OCI-LY3 (cell line): Measurements from ENCODE around the gene CACNB4.

Experiments used
- H2AFZ ChIP-seq: fragments of 200-600, 300-600 bp; shearing (Covaris generic); 2 replicates; pipeline ENCODE4 v1.6.0; 2014; ENCODE audit warnings: antibody characterized with exemption, low read depth, low read length
- H3K27ac ChIP-seq: fragments of 200-600, 300-600 bp; sonication (generic); 2 replicates; pipeline ENCODE4 v1.5.1; 2014; ENCODE audit warnings: mild to moderate bottlenecking, low read length, moderate library complexity, mixed read lengths
- H3K27me3 ChIP-seq: fragments of 200-600, 300-600 bp; sonication (generic); 2 replicates; pipeline ENCODE4 v1.6.1; 2014; ENCODE audit warnings: low read depth, low read length, mixed read lengths
- H3K36me3 ChIP-seq: fragments of 200-600, 300-600 bp; sonication (generic); replicated peaks from 2 replicates; pipeline ENCODE3; 2014; ENCODE audit warnings: low read depth, low read length, mixed read lengths
- H3K4me1 ChIP-seq: fragments of 300-600, 200-600 bp; sonication (generic); 2 replicates; pipeline ENCODE4 v1.6.1; 2014; ENCODE audit warnings: low read length, mixed read lengths
- H3K4me2 ChIP-seq: fragments of 200-600, 300-600 bp; sonication (generic); 2 replicates; pipeline ENCODE4 v1.6.1; 2014; ENCODE audit warnings: low read length, mixed read lengths
- H3K4me3 ChIP-seq: fragments of 300-600, 200-600 bp; sonication (generic); 2 replicates; pipeline ENCODE4 v1.5.1; 2014; ENCODE audit warnings: antibody characterized with exemption, mild to moderate bottlenecking, low read length, moderate library complexity
- H3K79me2 ChIP-seq: fragments of 300-600, 200-600 bp; shearing (Covaris generic); 2 replicates; pipeline ENCODE4 v1.6.1; 2014; ENCODE audit warnings: mild to moderate bottlenecking, low read length, mixed read lengths
- H3K9ac ChIP-seq: fragments of 300-600, 200-600 bp; shearing (Covaris generic); 2 replicates; pipeline ENCODE4 v1.6.0; 2014; ENCODE audit warnings: mild to moderate bottlenecking, low read length, moderate library complexity
- H3K9me3 ChIP-seq: fragments of 200-600, 300-600 bp; shearing (Covaris generic); 2 replicates; pipeline ENCODE4 v1.6.1; 2014; ENCODE audit warnings: low read length, mixed read lengths; ENCODE audit not compliant: insufficient read depth
- H4K20me1 ChIP-seq: fragments of 200-600, 300-600 bp; sonication (generic); 2 replicates; pipeline ENCODE4 v1.6.1; 2016; ENCODE audit warnings: low read length, mixed read lengths; ENCODE audit not compliant: insufficient read depth
- EZH2phosphoT487 ChIP-seq: fragments of 200-600 bp; shearing (Covaris generic); IDR thresholded peaks from 2 replicates; pipeline ENCODE4 v1.6.1; 2018; ENCODE audit warnings: antibody characterized with exemption, mixed run types, low read depth
- TF ChIP-seq, protein P1 (sequence below): fragments of 200-600, 300-600 bp; sonication (generic); IDR thresholded peaks from 2 replicates; pipeline ENCODE4 v1.5.1; 2014; ENCODE audit warnings: antibody characterized with exemption, low read length, low read depth

Gene CACNB4

DNA sequence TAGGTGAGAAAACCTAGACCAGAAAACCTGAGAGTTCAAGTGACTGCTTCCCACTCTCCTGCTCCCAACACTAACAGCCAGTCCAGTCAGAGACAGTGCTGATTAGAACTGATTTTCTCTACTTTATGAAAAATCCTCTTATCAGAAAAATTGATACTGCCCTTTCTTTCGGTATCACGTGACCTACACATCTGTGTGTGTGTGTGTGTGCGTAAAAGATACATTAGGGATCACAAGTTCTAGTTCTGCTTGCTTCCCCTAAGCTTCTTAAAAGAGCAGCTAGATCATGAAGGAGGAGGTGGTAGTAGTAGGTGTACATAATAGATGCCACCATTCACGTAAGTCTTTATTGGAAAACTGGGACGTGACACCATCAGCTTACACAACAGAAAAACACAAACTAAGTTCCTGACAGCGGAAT, 272.1 kb downstream of the CACNB4 start:
- peaks cover 53% of the 10 kb centered on the region for H4K20me1 ChIP-seq
- H3K9ac ChIP-seq = peak overlapping the region; percentile 96
- no peak overlapping the region for H2AFZ ChIP-seq
- peaks cover 25% of the 10 kb centered on the region for H3K4me1 ChIP-seq
- peaks cover 8% of the 10 kb centered on the region; the same call in 1 of the 2 replicates for H3K27me3 ChIP-seq
- H3K4me3 ChIP-seq = peak overlapping the region; percentile 100
- peaks cover 7% of the 10 kb centered on the region for H3K36me3 ChIP-seq
- no peak overlapping the region for H3K27ac ChIP-seq
- no peaks in the 10 kb centered on the region for H3K9me3 ChIP-seq
- H3K4me2 ChIP-seq = peak overlapping the region; percentile 91
- no peak for TF ChIP-seq EZH2phosphoT487
- TF ChIP-seq, protein P1, sequence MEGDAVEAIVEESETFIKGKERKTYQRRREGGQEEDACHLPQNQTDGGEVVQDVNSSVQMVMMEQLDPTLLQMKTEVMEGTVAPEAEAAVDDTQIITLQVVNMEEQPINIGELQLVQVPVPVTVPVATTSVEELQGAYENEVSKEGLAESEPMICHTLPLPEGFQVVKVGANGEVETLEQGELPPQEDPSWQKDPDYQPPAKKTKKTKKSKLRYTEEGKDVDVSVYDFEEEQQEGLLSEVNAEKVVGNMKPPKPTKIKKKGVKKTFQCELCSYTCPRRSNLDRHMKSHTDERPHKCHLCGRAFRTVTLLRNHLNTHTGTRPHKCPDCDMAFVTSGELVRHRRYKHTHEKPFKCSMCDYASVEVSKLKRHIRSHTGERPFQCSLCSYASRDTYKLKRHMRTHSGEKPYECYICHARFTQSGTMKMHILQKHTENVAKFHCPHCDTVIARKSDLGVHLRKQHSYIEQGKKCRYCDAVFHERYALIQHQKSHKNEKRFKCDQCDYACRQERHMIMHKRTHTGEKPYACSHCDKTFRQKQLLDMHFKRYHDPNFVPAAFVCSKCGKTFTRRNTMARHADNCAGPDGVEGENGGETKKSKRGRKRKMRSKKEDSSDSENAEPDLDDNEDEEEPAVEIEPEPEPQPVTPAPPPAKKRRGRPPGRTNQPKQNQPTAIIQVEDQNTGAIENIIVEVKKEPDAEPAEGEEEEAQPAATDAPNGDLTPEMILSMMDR = no peak
- peaks cover 64% of the 10 kb centered on the region for H3K79me2 ChIP-seq

DNA sequence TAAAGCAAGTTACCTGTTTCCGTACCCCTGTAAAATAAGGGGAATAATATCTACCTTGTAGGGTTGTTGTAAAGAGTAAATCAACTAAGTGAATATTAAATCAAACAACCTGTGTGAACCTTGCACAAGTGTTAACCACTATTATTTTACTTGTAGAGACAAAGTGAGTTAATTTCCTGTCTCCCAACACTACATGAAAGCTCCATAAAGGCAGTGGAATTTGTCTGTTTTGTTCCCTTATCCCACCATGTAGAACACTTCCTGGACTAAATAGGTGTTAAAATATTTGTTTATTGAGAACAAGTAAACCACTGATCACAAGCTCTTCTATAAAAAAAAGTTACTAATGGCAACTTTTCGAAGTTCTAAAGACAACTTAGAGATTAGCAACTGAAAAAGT, 274.0 kb downstream of the CACNB4 start:
- Histone ChIP-seq H3K4me2 (no peak overlapping the region), H3K27me3 (peaks cover 5% of the 10 kb centered on the region; the same call in 1 of the 2 replicates), H3K9ac (no peak overlapping the region), H3K36me3 (peaks cover 7% of the 10 kb centered on the region), H3K79me2 (peaks cover 81% of the 10 kb centered on the region), H4K20me1 (peaks cover 68% of the 10 kb centered on the region), H3K4me1 (peaks cover 29% of the 10 kb centered on the region), H2AFZ (no peak overlapping the region), H3K4me3 (no peak overlapping the region), H3K9me3 (no peaks in the 10 kb centered on the region), H3K27ac (no peak overlapping the region)
- no peak for TF ChIP-seq EZH2phosphoT487
- TF ChIP-seq, protein P1 = no peak

DNA sequence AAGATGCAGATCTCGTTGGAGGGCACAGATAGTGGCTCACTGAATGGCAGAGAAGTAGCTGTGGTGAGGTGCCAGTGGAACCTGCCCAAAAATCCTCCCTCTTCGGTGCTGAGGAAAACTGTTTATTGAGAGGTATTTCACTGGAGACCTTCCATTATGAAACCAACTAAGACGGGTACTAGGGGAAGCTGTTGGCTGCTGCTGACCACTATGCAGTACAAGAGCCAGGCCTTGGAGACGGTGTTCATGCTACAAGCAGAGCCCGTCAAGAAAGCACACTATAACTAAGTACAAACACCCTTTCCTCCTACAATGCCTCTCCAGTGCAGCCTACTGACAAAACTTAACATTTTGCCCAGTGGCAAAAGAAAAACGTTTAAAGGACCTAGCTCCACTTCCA, 275.2 kb downstream of the CACNB4 start:
- H3K4me3 ChIP-seq = no peak overlapping the region
- no peak overlapping the region for H3K27ac ChIP-seq
- H3K36me3 ChIP-seq = peaks cover 12% of the 10 kb centered on the region
- H3K79me2 ChIP-seq = peaks cover 93% of the 10 kb centered on the region
- TF ChIP-seq EZH2phosphoT487 = no peak
- TF ChIP-seq, protein P1 = no peak
- H3K9me3 ChIP-seq = no peaks in the 10 kb centered on the region
- H3K27me3 ChIP-seq = no peaks in the 10 kb centered on the region
- peaks cover 32% of the 10 kb centered on the region for H3K4me1 ChIP-seq
- H2AFZ ChIP-seq = no peak overlapping the region
- H3K9ac ChIP-seq = no peak overlapping the region
- H4K20me1 ChIP-seq = peaks cover 80% of the 10 kb centered on the region
- no peak overlapping the region for H3K4me2 ChIP-seq

DNA sequence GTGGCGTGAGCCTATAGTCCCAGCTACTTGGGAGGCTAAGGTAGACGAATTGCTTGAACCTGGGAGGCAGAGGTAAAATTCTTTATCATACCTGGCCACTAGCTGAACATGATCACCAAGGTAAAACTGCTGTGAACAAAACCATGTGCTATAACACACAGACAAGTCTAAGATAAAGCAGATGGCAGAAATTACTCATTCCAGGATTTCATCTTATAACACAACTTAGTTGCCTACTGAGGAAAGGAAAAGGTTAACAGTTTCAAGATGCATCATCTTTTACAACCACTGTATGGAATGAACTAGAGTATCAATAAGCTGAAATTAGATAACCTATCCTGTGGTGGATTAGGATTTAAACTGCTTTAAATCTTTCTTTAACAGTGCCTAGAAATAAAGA, 278.9 kb downstream of the CACNB4 start:
- Histone ChIP-seq H3K27me3 (no peaks in the 10 kb centered on the region), H3K9ac (no peak overlapping the region), H4K20me1 (peaks cover 91% of the 10 kb centered on the region), H3K9me3 (no peaks in the 10 kb centered on the region), H2AFZ (no peak overlapping the region), H3K4me1 (peaks cover 21% of the 10 kb centered on the region), H3K36me3 (peaks cover 18% of the 10 kb centered on the region), H3K4me2 (peak overlapping the region; percentile 40), H3K79me2 (peaks cover 95% of the 10 kb centered on the region), H3K4me3 (no peak overlapping the region), H3K27ac (no peak overlapping the region)
- TF ChIP-seq EZH2phosphoT487 = no peak
- TF ChIP-seq, protein P1 = no peak
